H9 (cell line): ENCODE measurements around the gene ADISSP. TPM values are rescaled to one million over a fixed set of nuclear protein-coding genes. Genes with fewer than 3 reads are reported as not detected.

ENCODE experiments used
- DNase-seq: peaks from one replicate; pipeline ENCODE4 v3.0.0-alpha.2; 2017
- H2AFZ ChIP-seq: one replicate; pipeline ENCODE4 v1.6.1; 2013; ENCODE audit warnings: mild to moderate bottlenecking, low read length, control low read depth, moderate library complexity
- H2AK5ac ChIP-seq: 2 replicates; pipeline ENCODE4 v1.6.1; 2013; ENCODE audit warnings: low read length, control low read depth, mixed read lengths; ENCODE audit not compliant: insufficient read length
- H2BK120ac ChIP-seq: one replicate; pipeline ENCODE4 v1.6.1; 2013; ENCODE audit warnings: low read depth, mild to moderate bottlenecking, low read length, control low read depth, inconsistent platforms; ENCODE audit not compliant: poor library complexity, severe bottlenecking
- H2BK12ac ChIP-seq: 2 replicates; pipeline ENCODE4 v1.6.1; 2013; ENCODE audit warnings: low read length, control low read depth, mixed read lengths, low read depth; ENCODE audit not compliant: insufficient read length
- H2BK15ac ChIP-seq: 2 replicates; pipeline ENCODE4 v1.6.1; 2013; ENCODE audit warnings: low read depth, low read length, control low read depth
- H2BK20ac ChIP-seq: one replicate; pipeline ENCODE4 v1.6.1; 2013; ENCODE audit warnings: low read depth, mild to moderate bottlenecking, low read length, control low read depth, inconsistent platforms; ENCODE audit not compliant: poor library complexity, severe bottlenecking
- H2BK5ac ChIP-seq: 2 replicates; pipeline ENCODE4 v1.6.1; 2013; ENCODE audit warnings: low read length, control low read depth, mixed read lengths; ENCODE audit not compliant: insufficient read length
- H3K14ac ChIP-seq: 2 replicates; pipeline ENCODE4 v1.6.1; 2013; ENCODE audit warnings: low read length, control low read depth; ENCODE audit not compliant: insufficient read depth
- H3K18ac ChIP-seq: 2 replicates; pipeline ENCODE4 v1.6.1; 2013; ENCODE audit warnings: low read depth, mild to moderate bottlenecking, mixed read lengths, low read length, control low read depth; ENCODE audit not compliant: insufficient read length
- H3K23ac ChIP-seq: 2 replicates; pipeline ENCODE4 v1.6.1; 2013; ENCODE audit warnings: low read length, control low read depth, mixed read lengths, low read depth; ENCODE audit not compliant: insufficient read length
- H3K23me2 ChIP-seq: 2 replicates; pipeline ENCODE4 v1.6.1; 2013; ENCODE audit warnings: low read depth, mild to moderate bottlenecking, mixed read lengths, low read length, control low read depth; ENCODE audit not compliant: insufficient read length, poor library complexity, severe bottlenecking
- H3K27ac ChIP-seq: 2 replicates; pipeline ENCODE4 v1.5.1; 2013; ENCODE audit warnings: low read length, control low read depth, mixed read lengths, low read depth; ENCODE audit not compliant: insufficient read length
- H3K27me3 ChIP-seq: 2 replicates; pipeline ENCODE4 v1.6.1; 2013; ENCODE audit warnings: low read length, control low read depth, inconsistent platforms; ENCODE audit not compliant: insufficient read depth
- H3K4ac ChIP-seq: 2 replicates; pipeline ENCODE4 v1.6.1; 2013; ENCODE audit warnings: low read depth, mild to moderate bottlenecking, control low read depth, inconsistent platforms, low read length, moderate library complexity
- H3K4me1 ChIP-seq: 2 replicates; pipeline ENCODE4 v1.6.1; 2013; ENCODE audit warnings: low read length, control low read depth, inconsistent platforms; ENCODE audit not compliant: insufficient read depth
- H3K4me2 ChIP-seq: 2 replicates; pipeline ENCODE4 v1.6.1; 2013; ENCODE audit warnings: low read length, control low read depth, mixed read lengths; ENCODE audit not compliant: insufficient read length, insufficient read depth
- H3K56ac ChIP-seq: 2 replicates; pipeline ENCODE4 v1.6.1; 2013; ENCODE audit warnings: low read depth, mild to moderate bottlenecking, mixed read lengths, low read length, control low read depth; ENCODE audit not compliant: insufficient read length
- H3K79me1 ChIP-seq: 2 replicates; pipeline ENCODE4 v1.6.1; 2013; ENCODE audit warnings: low read depth, mild to moderate bottlenecking, moderate library complexity, low read length, control low read depth, inconsistent platforms; ENCODE audit not compliant: insufficient read depth, poor library complexity, severe bottlenecking
- H3K79me2 ChIP-seq: 2 replicates; pipeline ENCODE4 v1.6.1; 2013; ENCODE audit warnings: low read length, control low read depth, inconsistent platforms; ENCODE audit not compliant: insufficient read depth
- H3K9ac ChIP-seq: 2 replicates; pipeline ENCODE4 v1.6.1; 2013; ENCODE audit warnings: low read length, control low read depth, mixed read lengths; ENCODE audit not compliant: insufficient read length; ENCODE audit errors: extremely low read depth
- H3K9me3 ChIP-seq: one replicate; pipeline ENCODE4 v1.6.1; 2013; ENCODE audit warnings: low read depth, low read length, inconsistent platforms; ENCODE audit not compliant: control insufficient read depth
- H3T11ph ChIP-seq: one replicate; pipeline ENCODE4 v1.6.1; 2013; ENCODE audit warnings: mild to moderate bottlenecking, low read length, control low read depth, inconsistent platforms
- H4K20me1 ChIP-seq: one replicate; pipeline ENCODE4 v1.6.1; 2013; ENCODE audit not compliant: control insufficient read depth, insufficient read length, insufficient read depth
- H4K5ac ChIP-seq: 2 replicates; pipeline ENCODE4 v1.6.1; 2013; ENCODE audit warnings: low read depth, mild to moderate bottlenecking, mixed read lengths, low read length, control low read depth; ENCODE audit not compliant: insufficient read length
- H4K8ac ChIP-seq: replicated peaks from 2 replicates; pipeline ENCODE4 v1.6.1; 2013; ENCODE audit warnings: low read length, control low read depth, mixed read lengths, low read depth; ENCODE audit not compliant: insufficient read length
- H4K91ac ChIP-seq: 2 replicates; pipeline ENCODE4 v1.6.1; 2013; ENCODE audit warnings: low read depth, mild to moderate bottlenecking, moderate library complexity, mixed read lengths, low read length, control low read depth; ENCODE audit not compliant: insufficient read length
- H3K27ac Mint-ChIP-seq, 3 experiments: 2 replicates in 2 of 3; 3 replicates in 1 of 3; pipeline ENCODE4 v1.8.0; 2020 to 2021; ENCODE audit warnings: mixed read lengths in 3 of 3, mild to moderate bottlenecking in 1 of 3, moderate library complexity in 1 of 3
- H3K27me3 Mint-ChIP-seq: 2 replicates; pipeline ENCODE4 v1.8.0; 2021; ENCODE audit warnings: low read depth, mild to moderate bottlenecking, moderate library complexity, mixed read lengths
- H3K36me3 Mint-ChIP-seq, 3 experiments: 2 replicates in 2 of 3; 3 replicates in 1 of 3; pipeline ENCODE4 v1.8.0; 2020 to 2021; ENCODE audit warnings: low read depth in 3 of 3, mixed read lengths in 3 of 3; ENCODE audit not compliant: insufficient read depth in 1 of 3
- H3K4me1 Mint-ChIP-seq, 2 experiments: 2 replicates each; pipeline ENCODE4 v1.8.0; 2020; ENCODE audit warnings: mixed read lengths in 2 of 2
- H3K4me3 Mint-ChIP-seq, 2 experiments: 2 replicates in 1 of 2; 3 replicates in 1 of 2; pipeline ENCODE4 v1.8.0; 2020 to 2021; ENCODE audit warnings: mild to moderate bottlenecking in 2 of 2, mixed read lengths in 2 of 2, moderate library complexity in 1 of 2
- H3K9me3 Mint-ChIP-seq, 2 experiments: 2 replicates in 1 of 2; 3 replicates in 1 of 2; pipeline ENCODE4 v1.8.0; 2020; ENCODE audit warnings: mild to moderate bottlenecking in 2 of 2, mixed read lengths in 2 of 2, moderate library complexity in 1 of 2
- WGBS: extraction: QIAGEN DNeasy Blood & Tissue Kit; methylation state at CpG from one replicate; pipeline ENCODE4 v1.1.7; 2013; ENCODE audit warnings: missing lambda C conversion rate, low lambda C conversion rate, mixed read lengths; ENCODE audit not compliant: insufficient read length; ENCODE audit errors: extremely low coverage; 5-methylcytosine and 5-hydroxymethylcytosine counted together
- total RNA-seq: library from RNA; stranded (reverse); gene quantifications from 2 replicates; pipeline ENCODE4 v1.2.1, GENCODE V29; 2021
- TF ChIP-seq, protein P1 (sequence below): fragments of 200-600 bp; sonication (generic); conservative IDR thresholded peaks from 3 replicates; pipeline ENCODE4 v1.8.0; 2021; ENCODE audit warnings: antibody characterized with exemption, mild to moderate bottlenecking

Gene ADISSP
- total RNA-seq, 1 experiment from 2014 or later: 80.9 TPM

DNA sequence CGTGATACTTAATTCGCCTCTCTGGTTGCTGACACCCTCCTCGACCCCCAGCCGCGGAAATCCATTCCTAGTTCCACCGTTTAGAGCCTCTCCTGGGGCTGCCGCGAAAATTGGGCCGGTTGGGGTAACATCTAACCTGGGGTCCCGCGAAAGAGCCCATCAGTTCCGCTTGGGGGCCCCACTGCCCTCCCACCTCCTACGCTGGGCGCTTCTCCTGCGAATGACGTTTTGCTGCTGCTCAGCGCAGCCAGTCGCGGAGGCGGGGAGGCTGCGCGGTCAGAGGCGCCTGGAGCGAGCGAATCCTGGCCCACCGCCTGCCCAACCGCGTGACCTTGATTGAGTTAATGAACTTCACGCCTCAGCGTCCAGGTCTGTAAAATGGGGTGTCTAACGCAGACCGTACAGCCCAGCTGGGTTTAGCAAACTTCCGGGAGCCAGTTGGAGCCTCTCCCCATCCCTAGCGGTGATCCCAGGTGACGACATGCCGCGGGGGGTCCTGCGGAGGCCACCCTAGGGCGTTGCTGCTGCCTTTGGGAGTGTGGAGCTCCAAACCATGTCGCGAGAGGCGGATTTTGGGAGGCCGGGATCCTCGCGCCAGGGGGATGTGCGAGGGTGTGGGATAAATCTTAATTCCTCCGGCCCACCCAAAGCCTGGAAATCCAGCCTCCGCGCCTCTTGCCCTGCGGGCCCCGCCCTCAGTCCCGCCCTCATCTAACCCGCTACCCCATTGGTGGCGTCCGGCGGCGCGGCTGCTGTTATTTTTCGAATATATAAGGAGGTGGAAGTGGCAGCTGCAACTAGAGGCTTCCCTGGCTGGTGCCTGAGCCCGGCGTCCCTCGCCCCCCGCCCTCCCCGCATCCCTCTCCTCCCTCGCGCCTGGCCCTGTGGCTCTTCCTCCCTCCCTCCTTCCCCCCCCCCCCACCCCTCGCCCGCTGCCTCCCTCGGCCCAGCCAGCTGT is 28.2 kb upstream of the ADISSP start, which contains the start of gene CDC25B:
Gene CDC25B (plus strand): TSS at position 800 of the 958 bp plus-strand sequence. CDS start 222 bp downstream, outside the sequence.
- H3K9ac ChIP-seq: no peak within 1 kb of the TSS
- no peak within 1 kb of the TSS for H3K56ac ChIP-seq
- no peak within 1 kb of the TSS for H3K14ac ChIP-seq
- Mint-ChIP-seq H3K27me3 (peaks cover 24% of the 10 kb centered on the region), H3K4me1 (peaks cover 42 to 47% of the 10 kb centered on the region in 2 experiments), H3K27ac (peak within 1 kb of the TSS in 2 of 3 experiments; percentile 92 to 93; a peak in 5 of 7 replicates), H3K9me3 (no peaks in the 10 kb centered on the region), H3K36me3 (peaks cover 2 to 8% (median 4%) of the 10 kb centered on the region in 3 experiments; a peak in 4 of 7 replicates), H3K4me3 (peak within 1 kb of the TSS; percentile 78 to 92)
- H3K23me2 ChIP-seq: peaks cover 19% of the 10 kb centered on the region
- H2BK5ac ChIP-seq: no peak within 1 kb of the TSS
- H2AK5ac ChIP-seq: no peak within 1 kb of the TSS
- H3T11ph ChIP-seq: no peak within 1 kb of the TSS
- no peak within 1 kb of the TSS for H3K27ac ChIP-seq
- no peak within 1 kb of the TSS for H2BK120ac ChIP-seq
- H3K4me1 ChIP-seq: no peaks in the 10 kb centered on the region; the same call in 1 of the 2 replicates
- H4K20me1 ChIP-seq: no peaks in the 10 kb centered on the region
- H4K5ac ChIP-seq: no peak within 1 kb of the TSS
- H3K18ac ChIP-seq: peak within 1 kb of the TSS; percentile 4
- H3K79me1 ChIP-seq: no peaks in the 10 kb centered on the region
- TF ChIP-seq, protein P1, sequence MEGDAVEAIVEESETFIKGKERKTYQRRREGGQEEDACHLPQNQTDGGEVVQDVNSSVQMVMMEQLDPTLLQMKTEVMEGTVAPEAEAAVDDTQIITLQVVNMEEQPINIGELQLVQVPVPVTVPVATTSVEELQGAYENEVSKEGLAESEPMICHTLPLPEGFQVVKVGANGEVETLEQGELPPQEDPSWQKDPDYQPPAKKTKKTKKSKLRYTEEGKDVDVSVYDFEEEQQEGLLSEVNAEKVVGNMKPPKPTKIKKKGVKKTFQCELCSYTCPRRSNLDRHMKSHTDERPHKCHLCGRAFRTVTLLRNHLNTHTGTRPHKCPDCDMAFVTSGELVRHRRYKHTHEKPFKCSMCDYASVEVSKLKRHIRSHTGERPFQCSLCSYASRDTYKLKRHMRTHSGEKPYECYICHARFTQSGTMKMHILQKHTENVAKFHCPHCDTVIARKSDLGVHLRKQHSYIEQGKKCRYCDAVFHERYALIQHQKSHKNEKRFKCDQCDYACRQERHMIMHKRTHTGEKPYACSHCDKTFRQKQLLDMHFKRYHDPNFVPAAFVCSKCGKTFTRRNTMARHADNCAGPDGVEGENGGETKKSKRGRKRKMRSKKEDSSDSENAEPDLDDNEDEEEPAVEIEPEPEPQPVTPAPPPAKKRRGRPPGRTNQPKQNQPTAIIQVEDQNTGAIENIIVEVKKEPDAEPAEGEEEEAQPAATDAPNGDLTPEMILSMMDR: peak; percentile 56; the same call in 2 of the 3 replicates
- H2AFZ ChIP-seq: no peak within 1 kb of the TSS
- no peak within 1 kb of the TSS for H3K23ac ChIP-seq
- DNase-seq: peak; percentile 92
- no peak within 1 kb of the TSS for H4K91ac ChIP-seq
- no peak within 1 kb of the TSS for H2BK20ac ChIP-seq
- peak within 1 kb of the TSS; percentile 37 for H3K4me2 ChIP-seq
- H4K8ac ChIP-seq: no peak within 1 kb of the TSS
- no peak within 1 kb of the TSS for H3K4ac ChIP-seq
- H2BK12ac ChIP-seq: no peak within 1 kb of the TSS
- no peaks in the 10 kb centered on the region for H3K9me3 ChIP-seq
- H3K79me2 ChIP-seq: no peaks in the 10 kb centered on the region
- no peaks in the 10 kb centered on the region for H3K27me3 ChIP-seq
- no peak within 1 kb of the TSS for H2BK15ac ChIP-seq
- no CpG with 5 or more reads among the region's 69 CpGs for WGBS
